ENCODE data around the gene OSER1.
"Not testable (repeated sequence)": the region's sequence is repeated elsewhere in the genome, so short reads cannot be mapped to it uniquely, and the experiment has no call there.

GRCh38 chr20:44191640-44192039 lies 18.9 kb downstream of the OSER1 start:
- TF ChIP-seq CTCF, EZH2 (IDR thresholded peaks at IDR 0.05): not testable (repeated sequence)

Data from neural progenitor cell (in vitro differentiated cells).